Glomerular endothelial cell (primary cell): ENCODE data around the gene GAREM1. TPM values are rescaled to one million over a fixed set of nuclear protein-coding genes. Genes with fewer than 3 reads are reported as not detected.
"Not testable (repeated sequence)": the region's sequence is repeated elsewhere in the genome, so short reads cannot be mapped to it uniquely, and the experiment has no call there.

ENCODE experiments used
- DNase-seq: peaks from one replicate; pipeline ENCODE4 v3.0.0-alpha.2; 2011; ENCODE audit warnings: low read depth, low spot score; ENCODE audit errors: extremely low read depth
- total RNA-seq: library from RNA; depleted of rRNA; stranded (reverse); fragments of >200 nt; gene quantifications from 2 replicates; pipeline ENCODE4 v1.2.3, GENCODE V29; 2015

The GAREM1 gene
- total RNA-seq, 1 donor from 2014 or later: 0.82 TPM

DNA sequence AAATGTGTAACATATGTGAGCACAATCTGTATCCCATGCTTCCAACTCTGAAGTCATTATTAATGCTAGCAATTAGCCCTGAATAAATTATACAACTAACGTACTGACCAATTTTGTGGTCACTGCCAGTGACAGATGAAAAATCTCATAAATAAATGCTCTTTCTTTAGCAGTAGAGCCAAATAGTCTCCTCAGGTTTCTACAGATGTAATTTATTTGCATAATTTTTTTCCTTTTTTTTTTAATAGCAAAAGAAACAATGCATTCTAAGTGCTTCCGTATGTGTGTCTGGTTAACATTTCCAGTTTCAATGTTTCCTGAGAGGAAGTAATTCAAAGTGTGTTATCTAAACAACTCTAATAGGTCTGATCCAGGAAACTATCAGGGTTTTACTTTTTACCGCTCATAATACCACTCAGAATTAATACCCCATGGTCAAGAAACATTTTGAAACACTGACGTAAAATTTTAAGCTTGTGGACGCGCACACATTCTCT is 172.5 kb downstream of the GAREM1 start:
- no peak for DNase-seq

DNA sequence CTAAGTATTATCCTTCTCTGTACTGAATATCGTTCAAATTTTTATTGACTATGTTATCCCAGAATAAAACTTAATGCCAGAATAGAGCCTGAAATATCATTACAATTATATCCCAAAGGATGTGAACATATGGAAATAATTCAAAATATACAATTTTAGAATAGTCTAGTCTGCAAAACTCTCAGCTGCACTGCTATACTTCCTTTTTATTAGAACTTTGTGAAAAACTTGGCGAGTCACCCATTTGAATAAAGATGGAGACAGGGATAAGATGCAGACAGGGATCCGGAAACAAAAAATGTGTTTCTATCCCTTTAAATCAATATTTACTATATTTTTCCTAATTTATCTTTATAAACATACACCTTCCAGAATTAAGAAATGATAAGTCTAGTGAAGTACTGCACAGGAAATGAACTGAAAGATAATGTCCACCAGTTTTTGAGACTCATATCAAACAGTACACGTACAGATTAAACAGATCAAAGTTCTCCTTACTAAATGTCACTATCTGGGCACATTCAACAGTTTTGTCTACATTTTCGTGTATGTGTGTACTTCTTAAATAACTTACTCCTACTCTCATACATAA is 173.0 kb downstream of the GAREM1 start:
- DNase-seq: no peak

- no peak for DNase-seq
These were observed 173.8 kb downstream of the GAREM1 start for GRCh38 chr18:32296851-32297250.

GRCh38 chr18:32295604-32296003 is 175.1 kb downstream of the GAREM1 start:
- no peak for DNase-seq

- no peak for DNase-seq
These were observed 177.6 kb downstream of the GAREM1 start for GRCh38 chr18:32293107-32293506.

- DNase-seq: not testable (repeated sequence)
These were observed 179.1 kb downstream of the GAREM1 start for GRCh38 chr18:32291623-32292022.

DNA sequence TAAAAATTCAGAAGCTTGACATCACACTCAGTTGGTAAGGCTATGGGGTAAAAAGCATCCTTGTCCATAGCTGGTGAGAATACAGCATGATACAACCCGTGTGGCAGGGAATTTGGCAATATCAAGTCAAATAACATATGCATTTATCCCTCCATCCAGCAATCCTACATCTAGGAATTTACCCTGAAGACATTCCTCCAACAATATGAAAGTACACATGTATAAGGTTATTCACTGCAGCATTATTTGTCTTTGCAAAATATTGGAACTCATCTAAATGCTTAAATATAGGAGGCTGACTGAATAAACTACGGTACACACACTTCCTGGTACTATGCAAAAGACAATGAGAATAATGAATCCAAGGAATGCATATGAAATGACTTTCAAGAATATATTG is 179.9 kb downstream of the GAREM1 start:
- DNase-seq: no peak

DNA sequence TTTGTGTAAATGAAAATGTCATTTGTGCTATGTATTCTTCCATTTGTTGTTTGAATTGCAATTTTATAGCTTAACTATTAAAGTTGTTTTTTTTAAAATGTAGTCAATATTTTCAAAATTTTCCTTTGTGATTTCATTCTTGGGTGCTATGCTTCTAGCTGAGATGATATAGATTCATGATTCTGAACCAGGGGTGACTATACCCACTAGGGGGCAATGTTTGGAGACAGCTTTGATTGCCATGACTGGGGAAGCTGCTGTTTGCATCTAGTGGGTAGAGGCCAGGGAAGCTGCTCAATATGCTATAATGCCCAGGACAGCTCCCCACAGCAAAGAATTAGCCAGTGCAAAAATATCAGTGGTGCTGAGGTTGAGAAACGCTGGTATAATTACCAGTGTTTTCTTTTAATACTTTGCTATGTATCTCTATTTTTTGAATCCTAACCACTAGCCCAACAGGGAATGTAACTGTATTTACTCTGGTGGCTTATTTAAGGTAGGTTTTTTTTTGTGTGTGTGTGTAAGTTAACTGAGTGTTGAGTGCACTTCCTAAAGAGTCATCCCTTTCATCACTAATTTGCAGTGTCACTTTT is 181.1 kb downstream of the GAREM1 start:
- peak; percentile 56 for DNase-seq

DNA sequence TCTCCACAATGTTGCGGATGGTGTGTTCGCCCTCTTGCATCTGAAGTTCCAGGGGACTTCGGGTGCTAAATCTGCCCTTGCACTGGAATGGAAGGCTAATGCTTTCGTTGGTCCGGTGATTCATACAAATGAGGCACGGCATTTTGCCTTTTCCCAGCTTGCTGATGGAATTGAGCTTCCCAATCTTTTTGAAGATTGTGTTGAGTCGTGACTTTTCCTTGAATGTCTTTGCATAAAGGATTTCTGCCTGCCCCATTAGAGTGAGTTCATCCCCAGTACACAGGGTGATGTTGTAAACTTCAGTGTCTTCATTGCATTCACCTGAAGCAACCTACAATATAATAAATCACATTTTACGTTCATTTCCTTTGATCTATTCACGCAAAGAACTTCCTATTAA is 182.8 kb downstream of the GAREM1 start:
- DNase-seq: no peak

GRCh38 chr18:32287249-32287648 is 183.4 kb downstream of the GAREM1 start:
- no peak for DNase-seq

DNA sequence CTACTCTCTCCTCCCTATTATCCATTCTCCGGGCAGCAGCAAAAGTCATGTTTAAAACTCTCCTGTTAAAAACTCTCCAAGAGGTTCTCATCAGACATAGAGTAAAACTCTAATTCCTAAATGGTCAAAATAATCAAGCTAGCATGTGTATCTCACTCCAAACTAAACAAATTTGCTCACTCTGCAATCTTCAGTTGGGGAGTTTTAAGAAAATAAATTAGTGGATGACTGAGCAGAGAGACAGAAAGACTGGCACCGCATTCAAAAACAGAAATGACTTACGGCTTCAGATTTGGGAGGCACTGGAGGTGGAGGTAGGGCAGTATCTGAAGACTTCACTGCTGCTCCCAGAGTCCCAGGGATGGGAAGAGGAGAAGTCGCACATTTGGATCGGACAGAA is 183.9 kb downstream of the GAREM1 start:
- DNase-seq: no peak

GRCh38 chr18:32284284-32284683 is 186.4 kb downstream of the GAREM1 start:
- DNase-seq: no peak

- no peak for DNase-seq
These were observed 189.8 kb downstream of the GAREM1 start for GRCh38 chr18:32280911-32281310.

DNA sequence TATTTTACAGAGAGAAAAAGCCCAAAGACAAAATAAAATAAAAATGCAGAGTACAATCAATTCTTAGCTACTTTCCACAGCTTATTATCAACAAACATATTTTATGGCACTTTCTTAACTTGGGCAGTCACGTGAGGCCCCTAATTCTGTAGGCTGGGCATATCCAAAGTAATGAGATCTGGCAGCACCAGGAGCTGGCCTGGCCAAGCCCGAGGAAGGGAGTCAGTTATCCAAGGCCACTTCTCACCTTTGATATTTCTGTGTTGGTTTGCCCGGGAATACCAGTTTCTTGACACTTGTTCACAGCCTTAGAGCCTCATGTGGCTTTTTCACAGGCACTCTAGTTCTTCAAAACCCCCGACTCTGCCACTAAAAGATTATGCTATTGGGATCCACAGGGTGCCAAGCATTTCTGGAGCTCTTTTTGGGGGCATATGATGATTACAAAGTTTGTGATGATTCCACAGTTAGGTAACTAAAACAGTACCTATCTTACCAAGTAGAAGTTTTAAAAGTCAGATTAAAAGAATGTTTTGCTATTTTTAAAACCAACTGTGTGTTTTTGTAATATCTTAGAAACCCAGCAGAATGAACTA is 190.4 kb downstream of the GAREM1 start:
- no peak for DNase-seq

DNA sequence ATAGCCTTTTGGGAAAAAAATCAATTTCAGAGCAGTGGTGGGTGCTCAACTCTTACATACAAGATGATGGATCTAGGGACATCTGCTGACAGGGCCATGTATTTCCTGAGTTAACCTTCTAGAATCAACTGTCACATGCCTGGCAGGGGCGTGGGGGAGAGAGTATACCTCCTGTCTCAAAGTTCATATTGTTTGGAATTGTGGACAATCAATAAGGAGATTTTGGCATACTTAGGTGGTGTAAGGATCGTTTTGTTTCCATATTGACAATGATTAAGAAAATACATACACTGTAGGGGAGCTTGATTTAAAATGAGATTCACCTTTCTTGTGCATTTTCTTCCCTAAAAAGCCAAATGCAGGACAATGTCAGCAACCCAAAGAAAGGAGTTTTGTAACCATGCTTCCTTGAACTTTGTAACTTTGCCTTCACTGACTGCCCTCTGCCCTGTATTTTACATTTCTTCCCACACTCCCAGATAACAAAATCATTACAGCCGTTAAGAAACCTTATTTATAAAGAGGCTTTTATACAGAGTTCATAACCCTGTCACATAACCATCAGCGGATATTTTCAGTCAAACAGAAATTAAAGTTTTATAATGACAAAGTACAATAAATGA is 192.4 kb downstream of the GAREM1 start:
- no peak for DNase-seq

DNA sequence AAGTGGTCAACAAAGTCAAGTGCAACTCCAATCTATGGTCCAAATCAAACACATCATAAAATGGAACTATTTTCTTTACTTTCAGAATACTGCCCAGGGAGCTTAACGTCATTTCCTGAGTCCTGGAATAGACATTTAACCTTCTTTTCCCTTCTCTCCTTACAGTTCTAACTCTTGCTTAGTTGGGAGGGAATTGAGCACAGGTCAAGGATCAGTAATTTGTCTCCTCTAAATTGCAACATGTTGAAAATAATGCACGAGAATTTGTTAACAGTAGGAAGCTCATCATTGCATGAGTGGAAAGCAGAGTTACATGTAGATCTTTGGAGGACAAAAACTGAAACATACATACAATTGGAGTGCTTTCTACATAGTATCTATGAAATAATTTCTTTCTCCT is 193.1 kb downstream of the GAREM1 start:
- no peak for DNase-seq

- no peak for DNase-seq
These were observed 193.8 kb downstream of the GAREM1 start for GRCh38 chr18:32276906-32277305.

DNA sequence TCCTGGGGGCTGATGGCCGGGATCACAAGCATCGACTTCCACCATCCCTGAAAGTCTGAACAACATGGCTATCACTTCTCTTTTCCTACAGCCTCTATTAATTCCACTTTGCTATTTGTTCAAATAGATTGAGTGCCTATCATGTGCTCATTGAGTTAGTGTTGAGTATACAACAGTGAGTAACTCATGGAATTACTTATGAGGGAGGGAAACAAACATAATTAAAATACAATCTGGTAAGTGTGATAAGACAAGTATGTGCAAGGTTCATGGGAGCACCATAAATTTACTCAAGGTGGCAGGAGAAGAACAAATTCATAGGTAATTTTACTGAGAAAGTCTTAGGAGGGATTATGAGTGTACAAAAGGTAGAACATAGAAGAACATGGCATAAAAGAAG is 194.4 kb downstream of the GAREM1 start:
- no peak for DNase-seq

GRCh38 chr18:32275221-32275620 is 195.5 kb downstream of the GAREM1 start:
- DNase-seq: no peak

GRCh38 chr18:32274307-32274706 is 196.4 kb downstream of the GAREM1 start:
- DNase-seq: no peak

DNA sequence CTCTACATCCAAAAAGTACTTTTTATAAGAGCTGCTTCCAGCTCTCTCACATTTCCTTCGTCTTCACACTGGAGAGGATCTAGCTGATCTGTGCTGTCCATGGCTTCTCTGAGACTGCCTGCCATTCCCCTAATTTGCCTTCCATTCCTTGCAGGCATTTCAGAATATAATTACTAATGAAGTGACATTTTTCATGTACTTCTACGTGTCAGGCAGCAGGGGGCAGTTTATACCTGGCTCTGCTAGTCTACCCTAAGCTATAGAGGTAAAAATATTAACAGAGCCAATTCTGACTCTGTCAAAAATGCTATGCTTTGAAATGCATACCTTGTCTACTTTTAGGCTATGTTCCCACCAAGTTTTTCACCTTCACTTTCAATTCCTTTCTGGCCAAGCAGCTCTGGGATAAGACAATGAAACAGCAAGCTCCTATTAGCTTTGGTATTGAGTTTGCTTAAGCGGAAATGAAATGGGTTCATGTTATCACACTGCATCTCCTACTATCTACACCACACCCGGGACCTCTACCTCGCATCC is 198.9 kb downstream of the GAREM1 start:
- DNase-seq: peak; percentile 12

DNA sequence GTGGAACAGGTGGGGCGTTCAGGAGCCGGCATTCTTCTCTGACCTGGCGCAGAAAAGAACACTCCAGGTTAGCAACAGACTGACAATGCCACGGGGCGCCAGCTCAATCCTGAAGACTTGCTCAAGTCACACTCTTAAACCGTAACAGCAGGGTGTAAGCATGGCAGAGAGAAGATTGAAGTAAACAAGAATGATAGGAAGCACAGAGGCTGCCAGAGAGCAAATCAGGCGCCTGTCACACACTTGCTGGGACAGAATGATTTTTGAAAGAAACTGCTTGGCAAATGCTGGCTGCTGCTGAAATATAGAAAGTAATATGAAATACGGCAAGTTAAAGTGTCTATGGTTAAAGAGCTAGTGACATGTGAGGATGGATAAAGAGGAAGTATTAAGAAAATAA is 200.3 kb downstream of the GAREM1 start:
- DNase-seq: no peak
